ENCODE results near the gene OPRM1.

The OPRM1 gene

DNA sequence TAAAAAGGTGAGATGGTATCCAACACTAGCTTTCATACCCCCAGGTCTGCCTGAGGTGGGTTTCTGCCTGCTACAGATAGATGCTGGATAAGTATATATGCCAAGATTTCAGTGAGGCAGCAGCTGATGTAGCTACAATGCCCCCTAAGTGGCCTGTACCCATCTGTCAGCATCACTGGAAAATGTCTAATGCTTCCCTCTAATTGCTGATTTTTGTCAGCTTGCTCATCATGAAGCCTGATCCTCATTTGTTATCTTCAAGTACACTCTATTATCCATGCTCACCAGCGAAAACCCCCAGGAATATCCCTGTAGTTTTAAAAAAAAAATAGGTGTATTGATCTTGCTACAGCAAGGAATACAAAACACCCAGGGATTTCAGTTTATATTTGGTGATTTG lies 32.2 kb downstream of the OPRM1 start:
- TF ChIP-seq, protein P1, sequence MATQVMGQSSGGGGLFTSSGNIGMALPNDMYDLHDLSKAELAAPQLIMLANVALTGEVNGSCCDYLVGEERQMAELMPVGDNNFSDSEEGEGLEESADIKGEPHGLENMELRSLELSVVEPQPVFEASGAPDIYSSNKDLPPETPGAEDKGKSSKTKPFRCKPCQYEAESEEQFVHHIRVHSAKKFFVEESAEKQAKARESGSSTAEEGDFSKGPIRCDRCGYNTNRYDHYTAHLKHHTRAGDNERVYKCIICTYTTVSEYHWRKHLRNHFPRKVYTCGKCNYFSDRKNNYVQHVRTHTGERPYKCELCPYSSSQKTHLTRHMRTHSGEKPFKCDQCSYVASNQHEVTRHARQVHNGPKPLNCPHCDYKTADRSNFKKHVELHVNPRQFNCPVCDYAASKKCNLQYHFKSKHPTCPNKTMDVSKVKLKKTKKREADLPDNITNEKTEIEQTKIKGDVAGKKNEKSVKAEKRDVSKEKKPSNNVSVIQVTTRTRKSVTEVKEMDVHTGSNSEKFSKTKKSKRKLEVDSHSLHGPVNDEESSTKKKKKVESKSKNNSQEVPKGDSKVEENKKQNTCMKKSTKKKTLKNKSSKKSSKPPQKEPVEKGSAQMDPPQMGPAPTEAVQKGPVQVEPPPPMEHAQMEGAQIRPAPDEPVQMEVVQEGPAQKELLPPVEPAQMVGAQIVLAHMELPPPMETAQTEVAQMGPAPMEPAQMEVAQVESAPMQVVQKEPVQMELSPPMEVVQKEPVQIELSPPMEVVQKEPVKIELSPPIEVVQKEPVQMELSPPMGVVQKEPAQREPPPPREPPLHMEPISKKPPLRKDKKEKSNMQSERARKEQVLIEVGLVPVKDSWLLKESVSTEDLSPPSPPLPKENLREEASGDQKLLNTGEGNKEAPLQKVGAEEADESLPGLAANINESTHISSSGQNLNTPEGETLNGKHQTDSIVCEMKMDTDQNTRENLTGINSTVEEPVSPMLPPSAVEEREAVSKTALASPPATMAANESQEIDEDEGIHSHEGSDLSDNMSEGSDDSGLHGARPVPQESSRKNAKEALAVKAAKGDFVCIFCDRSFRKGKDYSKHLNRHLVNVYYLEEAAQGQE (IDR thresholded peaks at IDR 0.05; ENCODE audit: insufficient read depth in 1 of 2, low read depth in 2 of 2, low read length in 2 of 2), result no peak
- TF ChIP-seq TAF1 (IDR thresholded peaks at IDR 0.05; ENCODE audit: borderline replicate concordance, insufficient read depth, low read length), result no peak
- TF ChIP-seq SIN3A (IDR thresholded peaks at IDR 0.05; ENCODE audit: borderline replicate concordance, insufficient read depth, low read length), result no peak

DNA sequence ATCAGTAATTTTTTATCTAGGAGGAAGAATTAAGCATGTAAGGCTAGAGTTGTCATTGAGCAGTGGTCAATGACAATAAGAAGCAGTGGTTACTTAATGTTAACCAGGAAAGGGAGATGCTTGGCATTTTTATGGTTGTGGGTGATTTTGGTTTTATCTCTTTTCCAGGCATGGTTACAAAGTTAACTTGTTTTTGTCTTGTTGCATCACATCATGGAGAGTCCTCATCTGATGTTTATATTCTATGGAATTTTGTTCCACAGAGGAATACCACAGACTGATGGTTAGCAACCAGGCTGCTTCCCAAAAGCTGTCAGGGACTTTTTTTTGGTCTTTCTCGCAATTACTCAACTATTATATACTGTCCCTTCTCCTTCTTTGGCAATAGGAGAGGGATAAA lies 32.7 kb downstream of the OPRM1 start:
- TF ChIP-seq SIN3A (IDR thresholded peaks at IDR 0.05; ENCODE audit: borderline replicate concordance, insufficient read depth, low read length) (no peak), POLR2AphosphoS5 (IDR thresholded peaks at IDR 0.05; ENCODE audit: low read depth, low read length) (no peak), TAF1 (IDR thresholded peaks at IDR 0.05; ENCODE audit: borderline replicate concordance, insufficient read depth, low read length) (no peak)
- TF ChIP-seq, protein P1 (IDR thresholded peaks at IDR 0.05; ENCODE audit: insufficient read depth in 1 of 2, low read depth in 2 of 2, low read length in 2 of 2), result no peak

DNA sequence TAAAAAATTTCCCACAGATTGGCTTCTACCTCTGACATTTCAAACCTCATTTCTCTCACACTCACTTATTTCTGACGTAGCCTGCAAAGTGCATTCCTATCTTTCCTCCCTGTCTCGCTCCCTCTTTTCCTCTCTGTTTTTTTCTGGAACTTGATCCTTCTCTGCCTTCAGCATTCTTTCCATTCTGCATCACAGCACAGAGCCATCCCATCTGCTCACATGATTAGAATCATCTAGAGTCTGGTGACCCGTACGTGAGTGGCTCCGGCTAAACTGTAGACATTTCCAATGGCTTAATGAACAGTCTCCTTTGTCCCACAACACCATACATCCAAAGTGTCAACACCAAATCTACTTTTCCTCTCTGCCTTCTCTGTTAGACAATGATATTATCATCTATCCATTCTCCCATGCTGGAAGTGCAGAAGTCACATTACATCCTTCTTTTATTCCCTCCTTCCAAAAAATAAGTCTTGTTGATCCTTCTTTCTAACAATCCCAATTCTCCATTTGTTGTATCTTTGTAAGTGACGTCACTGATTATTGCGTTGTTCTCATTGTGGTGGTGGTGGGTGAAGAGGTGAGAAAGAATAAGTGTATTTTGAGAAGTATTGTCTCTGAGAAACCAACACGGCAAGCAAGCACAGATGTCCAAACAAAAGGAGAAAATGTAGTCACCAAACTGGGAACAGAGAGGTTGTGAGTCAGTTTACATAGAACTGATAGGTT lies 41.6 kb downstream of the OPRM1 start:
- TF ChIP-seq, protein P1 (IDR thresholded peaks at IDR 0.05; ENCODE audit: insufficient read depth in 1 of 2, low read depth in 2 of 2, low read length in 2 of 2), result no peak
- no peak for TF ChIP-seq FOXP2 (optimal IDR thresholded peaks at IDR 0.05; ENCODE audit: borderline replicate concordance, extremely low read depth, extremely low read length, insufficient read depth)
- no peak for TF ChIP-seq POLR2AphosphoS5 (IDR thresholded peaks at IDR 0.05; ENCODE audit: low read depth, low read length)
- no peak for TF ChIP-seq SIN3A (IDR thresholded peaks at IDR 0.05; ENCODE audit: borderline replicate concordance, insufficient read depth, low read length)
- no peak for TF ChIP-seq TAF1 (IDR thresholded peaks at IDR 0.05; ENCODE audit: borderline replicate concordance, insufficient read depth, low read length)

DNA sequence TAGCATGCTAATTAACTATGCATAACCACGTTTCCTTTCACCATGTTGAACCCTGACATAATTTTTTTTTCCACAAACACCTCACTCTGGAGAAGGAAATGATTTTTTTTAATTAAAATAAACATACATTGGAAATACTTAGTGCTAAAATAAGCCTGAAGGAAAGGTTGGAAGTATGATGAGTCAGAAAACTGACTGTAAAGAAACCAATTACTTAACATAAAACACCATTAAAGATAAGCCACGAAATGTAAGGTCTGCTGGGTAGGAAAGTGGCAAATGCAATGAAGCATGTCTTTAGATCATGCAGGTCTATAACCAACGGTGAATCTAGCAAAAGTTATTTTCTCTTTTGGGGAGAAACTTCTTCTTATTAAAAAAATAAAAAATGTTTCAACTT lies 47.5 kb downstream of the OPRM1 start:
- TF ChIP-seq, protein P1 (IDR thresholded peaks at IDR 0.05; ENCODE audit: insufficient read depth in 1 of 2, low read depth in 2 of 2, low read length in 2 of 2), result no peak
- TF ChIP-seq POLR2AphosphoS5 (IDR thresholded peaks at IDR 0.05; ENCODE audit: low read depth, low read length) (no peak), FOXP2 (optimal IDR thresholded peaks at IDR 0.05; ENCODE audit: borderline replicate concordance, extremely low read depth, extremely low read length, insufficient read depth) (no peak), TAF1 (IDR thresholded peaks at IDR 0.05; ENCODE audit: borderline replicate concordance, insufficient read depth, low read length) (no peak), SIN3A (IDR thresholded peaks at IDR 0.05; ENCODE audit: borderline replicate concordance, insufficient read depth, low read length) (no peak)
